Ecto neural progenitor cell (in vitro differentiated cells): ENCODE results near the gene TSPY10.
"Not testable (repeated sequence)": the region's sequence is repeated elsewhere in the genome, so short reads cannot be mapped to it uniquely, and the experiment has no call there.

Experiments
- DNase-seq: peaks from one replicate; pipeline ENCODE4 v3.0.0-alpha.2; 2018; ENCODE audit warnings: low spot score

TSPY10 gene, protein sequence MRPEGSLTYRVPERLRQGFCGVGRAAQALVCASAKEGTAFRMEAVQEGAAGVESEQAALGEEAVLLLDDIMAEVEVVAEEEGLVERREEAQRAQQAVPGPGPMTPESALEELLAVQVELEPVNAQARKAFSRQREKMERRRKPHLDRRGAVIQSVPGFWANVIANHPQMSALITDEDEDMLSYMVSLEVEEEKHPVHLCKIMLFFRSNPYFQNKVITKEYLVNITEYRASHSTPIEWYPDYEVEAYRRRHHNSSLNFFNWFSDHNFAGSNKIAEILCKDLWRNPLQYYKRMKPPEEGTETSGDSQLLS

DNA sequence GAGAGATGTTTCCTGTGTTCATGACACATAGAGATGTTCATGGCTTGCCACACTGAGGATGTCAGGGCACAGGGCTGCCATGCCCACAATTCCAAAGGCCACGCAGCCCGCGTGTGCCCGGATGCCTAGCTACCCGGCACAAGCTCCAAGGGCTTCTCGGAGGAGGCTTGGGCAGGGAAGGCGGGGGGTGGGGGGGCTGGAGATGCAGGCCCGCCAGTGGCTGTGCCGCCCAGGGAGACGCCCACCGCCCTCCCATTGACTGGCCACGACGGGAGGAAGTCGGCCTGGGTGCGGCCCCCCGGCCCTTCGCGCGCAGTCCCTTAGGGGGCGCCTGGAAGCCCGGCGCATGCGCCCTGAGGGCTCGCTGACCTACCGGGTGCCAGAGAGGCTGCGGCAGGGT, at the start of gene TSPY10:
Gene TSPY10, plus strand, starts transcription at position 301 of the 400 bp plus-strand sequence. Its CDS starts 46 bp downstream, at position 347.
- not testable (repeated sequence) for DNase-seq

DNA sequence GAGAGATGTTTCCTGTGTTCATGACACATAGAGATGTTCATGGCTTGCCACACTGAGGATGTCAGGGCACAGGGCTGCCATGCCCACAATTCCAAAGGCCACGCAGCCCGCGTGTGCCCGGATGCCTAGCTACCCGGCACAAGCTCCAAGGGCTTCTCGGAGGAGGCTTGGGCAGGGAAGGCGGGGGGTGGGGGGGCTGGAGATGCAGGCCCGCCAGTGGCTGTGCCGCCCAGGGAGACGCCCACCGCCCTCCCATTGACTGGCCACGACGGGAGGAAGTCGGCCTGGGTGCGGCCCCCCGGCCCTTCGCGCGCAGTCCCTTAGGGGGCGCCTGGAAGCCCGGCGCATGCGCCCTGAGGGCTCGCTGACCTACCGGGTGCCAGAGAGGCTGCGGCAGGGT, 40.7 kb upstream of the TSPY10 start, which contains the start of gene TSPY9:
Gene TSPY9, plus strand, starts transcription at position 301 of the 400 bp plus-strand sequence. Its CDS starts 46 bp downstream, at position 347.
- DNase-seq: not testable (repeated sequence)

DNA sequence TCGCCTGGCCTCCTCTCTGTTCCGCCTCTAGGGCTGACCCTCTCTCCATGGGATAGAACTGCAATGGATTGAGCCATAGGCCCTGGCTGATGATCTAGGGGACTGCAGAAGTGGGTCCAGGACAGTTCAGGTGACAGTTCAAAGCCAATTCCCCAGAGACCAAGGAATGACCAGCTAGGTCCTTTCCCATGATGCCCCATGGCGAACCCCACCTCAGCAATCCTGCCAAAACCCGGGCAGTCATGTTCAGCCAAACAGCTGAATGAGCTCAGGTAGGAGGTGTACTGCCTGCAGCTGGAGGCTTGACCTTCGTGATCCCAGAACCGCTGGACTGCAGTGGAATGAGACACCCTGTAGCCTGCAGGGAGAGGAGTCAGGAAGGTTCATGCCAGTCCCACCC, 23.3 kb upstream of the TSPY10 start:
- DNase-seq: not testable (repeated sequence)

DNA sequence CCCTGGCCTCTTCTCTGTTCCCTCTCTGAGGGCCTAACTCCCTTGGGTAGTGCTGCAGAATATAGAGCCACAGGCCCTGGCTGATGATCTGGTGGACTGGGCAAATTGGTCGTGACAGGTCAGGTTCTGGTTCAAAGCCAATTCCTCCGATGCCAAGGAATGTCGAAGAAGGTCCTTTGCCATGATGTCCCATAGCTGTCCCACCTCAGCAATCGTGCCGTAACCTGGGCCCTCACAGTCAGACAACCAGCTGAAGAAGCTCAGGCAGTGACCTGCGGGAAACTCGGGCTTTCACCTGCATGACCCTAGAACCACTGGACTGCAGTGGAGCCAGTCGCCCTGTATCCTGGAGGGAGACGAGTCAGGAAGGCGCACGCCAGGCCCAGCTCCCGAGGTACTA, 11.4 kb upstream of the TSPY10 start:
- not testable (repeated sequence) for DNase-seq
